ENCODE data around the gene TMEM30A.

Gene TMEM30A

GRCh38 chr6:75211920-75212590 is 72.5 kb downstream of the TMEM30A start:
- no peak overlapping the region for H4K8ac ChIP-seq (ENCODE audit: low read depth, low read length)
- H3K27me3 ChIP-seq (ENCODE audit: control insufficient read depth in 3 of 3, insufficient read depth in 3 of 3, low read depth in 1 of 3, low read length in 3 of 3) = peaks cover 5 to 40% (median 18%) of the 10 kb centered on the region in 3 experiments
- no CpG with 5 or more reads among the region's 3 CpGs for WGBS, 2 donors (ENCODE audit: extremely low coverage in 2 of 2, insufficient read length in 2 of 2, insufficient replicate concordance in 1 of 2)
- H2BK12ac ChIP-seq (ENCODE audit: low read length) = no peak overlapping the region
- H2BK120ac ChIP-seq (ENCODE audit: low read depth, low read length) = no peak overlapping the region
- H3K4ac ChIP-seq (ENCODE audit: low read length) = no peak overlapping the region
- no peak overlapping the region for H2AK5ac ChIP-seq (ENCODE audit: low read depth, low read length)
- H3K14ac ChIP-seq (ENCODE audit: low read length) = no peak overlapping the region
- H2BK15ac ChIP-seq (ENCODE audit: low read length) = no peak overlapping the region
- H3K79me1 ChIP-seq (ENCODE audit: low read depth, low read length) = no peaks in the 10 kb centered on the region
- no peak overlapping the region for H3K23ac ChIP-seq (ENCODE audit: low read depth, low read length, poor library complexity)
- no peak overlapping the region for H2BK5ac ChIP-seq (ENCODE audit: low read length)
- H3K9me3 ChIP-seq (replicated peaks in 1 of 2; ENCODE audit: control insufficient read depth in 2 of 2, insufficient read depth in 1 of 2, low read depth in 1 of 2, low read length in 2 of 2) = no peaks in the 10 kb centered on the region
- no peak for DNase-seq (ENCODE audit: low spot score)
- H3K18ac ChIP-seq (ENCODE audit: low read length) = no peak overlapping the region
- no peak overlapping the region for H3K27ac ChIP-seq (replicated peaks; ENCODE audit: low read length)
- no peak overlapping the region for H3K4me3 ChIP-seq (ENCODE audit: low read length in 2 of 2)
- peak overlapping the region; percentile 28 for H2AFZ ChIP-seq (ENCODE audit: low read length)
- no peaks in the 10 kb centered on the region for H3K36me3 ChIP-seq (replicated peaks in 1 of 2; ENCODE audit: control insufficient read depth in 2 of 2, insufficient read depth in 2 of 2, low read length in 2 of 2)
- peaks cover 2 to 11% of the 10 kb centered on the region in 2 donors for H3K4me1 ChIP-seq (ENCODE audit: control insufficient read depth in 2 of 2, insufficient read depth in 1 of 2, low read depth in 1 of 2, low read length in 2 of 2)
- no peak overlapping the region for H3K4me2 ChIP-seq (ENCODE audit: insufficient read depth, low read length, poor library complexity, severe bottlenecking)
- no peak overlapping the region for H4K91ac ChIP-seq (ENCODE audit: low read depth, low read length, poor library complexity)
- H3K9ac ChIP-seq (ENCODE audit: low read depth, low read length, poor library complexity) = no peak overlapping the region

GRCh38 chr6:75210885-75211739 is 73.5 kb downstream of the TMEM30A start:
- peak; percentile 61 for DNase-seq (ENCODE audit: low spot score)
- Histone ChIP-seq H2AFZ (ENCODE audit: low read length) (no peak overlapping the region), H3K36me3 (replicated peaks in 1 of 2; ENCODE audit: control insufficient read depth in 2 of 2, insufficient read depth in 2 of 2, low read length in 2 of 2) (no peaks in the 10 kb centered on the region), H3K18ac (ENCODE audit: low read length) (no peak overlapping the region), H3K23ac (ENCODE audit: low read depth, low read length, poor library complexity) (no peak overlapping the region), H3K27ac (replicated peaks; ENCODE audit: low read length) (no peak overlapping the region), H3K9ac (ENCODE audit: low read depth, low read length, poor library complexity) (no peak overlapping the region), H2BK120ac (ENCODE audit: low read depth, low read length) (no peak overlapping the region), H3K4me3 (ENCODE audit: low read length in 2 of 2) (no peak overlapping the region), H2BK12ac (ENCODE audit: low read length) (no peak overlapping the region), H3K27me3 (ENCODE audit: control insufficient read depth in 3 of 3, insufficient read depth in 3 of 3, low read depth in 1 of 3, low read length in 3 of 3) (peaks cover 6 to 48% (median 27%) of the 10 kb centered on the region in 3 experiments), H3K79me1 (ENCODE audit: low read depth, low read length) (no peaks in the 10 kb centered on the region), H2AK5ac (ENCODE audit: low read depth, low read length) (no peak overlapping the region), H3K9me3 (replicated peaks in 1 of 2; ENCODE audit: control insufficient read depth in 2 of 2, insufficient read depth in 1 of 2, low read depth in 1 of 2, low read length in 2 of 2) (no peaks in the 10 kb centered on the region), H3K4me2 (ENCODE audit: insufficient read depth, low read length, poor library complexity, severe bottlenecking) (no peak overlapping the region), H2BK15ac (ENCODE audit: low read length) (no peak overlapping the region), H3K4me1 (ENCODE audit: control insufficient read depth in 2 of 2, insufficient read depth in 1 of 2, low read depth in 1 of 2, low read length in 2 of 2) (peaks cover 0 to 14% of the 10 kb centered on the region in 2 donors), H3K14ac (ENCODE audit: low read length) (no peak overlapping the region), H2BK5ac (ENCODE audit: low read length) (no peak overlapping the region), H4K8ac (ENCODE audit: low read depth, low read length) (no peak overlapping the region), H3K4ac (ENCODE audit: low read length) (no peak overlapping the region), H4K91ac (ENCODE audit: low read depth, low read length, poor library complexity) (no peak overlapping the region)
- no CpG with 5 or more reads among the region's 10 CpGs for WGBS, 2 donors (ENCODE audit: extremely low coverage in 2 of 2, insufficient read length in 2 of 2, insufficient replicate concordance in 1 of 2)

GRCh38 chr6:75209184-75209723 is 75.3 kb downstream of the TMEM30A start:
- Histone ChIP-seq H3K9me3 (replicated peaks in 1 of 2; ENCODE audit: control insufficient read depth in 2 of 2, insufficient read depth in 1 of 2, low read depth in 1 of 2, low read length in 2 of 2) (no peaks in the 10 kb centered on the region), H3K14ac (ENCODE audit: low read length) (no peak overlapping the region), H2BK5ac (ENCODE audit: low read length) (no peak overlapping the region), H3K18ac (ENCODE audit: low read length) (no peak overlapping the region), H2BK12ac (ENCODE audit: low read length) (no peak overlapping the region), H2BK15ac (ENCODE audit: low read length) (no peak overlapping the region), H3K27me3 (ENCODE audit: control insufficient read depth in 3 of 3, insufficient read depth in 3 of 3, low read depth in 1 of 3, low read length in 3 of 3) (peaks cover 15 to 66% (median 45%) of the 10 kb centered on the region in 3 experiments), H3K27ac (replicated peaks; ENCODE audit: low read length) (no peak overlapping the region), H4K8ac (ENCODE audit: low read depth, low read length) (no peak overlapping the region), H4K91ac (ENCODE audit: low read depth, low read length, poor library complexity) (no peak overlapping the region), H3K79me1 (ENCODE audit: low read depth, low read length) (no peaks in the 10 kb centered on the region), H3K4ac (ENCODE audit: low read length) (no peak overlapping the region), H3K9ac (ENCODE audit: low read depth, low read length, poor library complexity) (no peak overlapping the region), H3K23ac (ENCODE audit: low read depth, low read length, poor library complexity) (no peak overlapping the region), H3K4me3 (ENCODE audit: low read length in 2 of 2) (no peak overlapping the region), H3K4me1 (ENCODE audit: control insufficient read depth in 2 of 2, insufficient read depth in 1 of 2, low read depth in 1 of 2, low read length in 2 of 2) (peaks cover 5 to 21% of the 10 kb centered on the region in 2 donors), H3K4me2 (ENCODE audit: insufficient read depth, low read length, poor library complexity, severe bottlenecking) (no peak overlapping the region), H3K36me3 (replicated peaks in 1 of 2; ENCODE audit: control insufficient read depth in 2 of 2, insufficient read depth in 2 of 2, low read length in 2 of 2) (no peaks in the 10 kb centered on the region), H2AK5ac (ENCODE audit: low read depth, low read length) (no peak overlapping the region), H2BK120ac (ENCODE audit: low read depth, low read length) (no peak overlapping the region), H2AFZ (ENCODE audit: low read length) (peak overlapping the region; percentile 7)
- no CpG with 5 or more reads among the region's 7 CpGs for WGBS, 2 donors (ENCODE audit: extremely low coverage in 2 of 2, insufficient read length in 2 of 2, insufficient replicate concordance in 1 of 2)
- DNase-seq (ENCODE audit: low spot score) = no peak

All from neuronal stem cell (in vitro differentiated cells).